ENCODE results near the gene EEF2KMT.

GRCh38 chr16:5065813-5066212 lies 31.8 kb downstream of the EEF2KMT start, which contains the start of gene C16orf89:
- TF ChIP-seq CTCF (IDR thresholded peaks at IDR 0.05) (no peak), POLR2AphosphoS5 (IDR thresholded peaks at IDR 0.05) (no peak)

All from transverse colon (tissue), 4 donors.